Measurements from ENCODE around the gene SACM1L.

- TF ChIP-seq, protein P1, sequence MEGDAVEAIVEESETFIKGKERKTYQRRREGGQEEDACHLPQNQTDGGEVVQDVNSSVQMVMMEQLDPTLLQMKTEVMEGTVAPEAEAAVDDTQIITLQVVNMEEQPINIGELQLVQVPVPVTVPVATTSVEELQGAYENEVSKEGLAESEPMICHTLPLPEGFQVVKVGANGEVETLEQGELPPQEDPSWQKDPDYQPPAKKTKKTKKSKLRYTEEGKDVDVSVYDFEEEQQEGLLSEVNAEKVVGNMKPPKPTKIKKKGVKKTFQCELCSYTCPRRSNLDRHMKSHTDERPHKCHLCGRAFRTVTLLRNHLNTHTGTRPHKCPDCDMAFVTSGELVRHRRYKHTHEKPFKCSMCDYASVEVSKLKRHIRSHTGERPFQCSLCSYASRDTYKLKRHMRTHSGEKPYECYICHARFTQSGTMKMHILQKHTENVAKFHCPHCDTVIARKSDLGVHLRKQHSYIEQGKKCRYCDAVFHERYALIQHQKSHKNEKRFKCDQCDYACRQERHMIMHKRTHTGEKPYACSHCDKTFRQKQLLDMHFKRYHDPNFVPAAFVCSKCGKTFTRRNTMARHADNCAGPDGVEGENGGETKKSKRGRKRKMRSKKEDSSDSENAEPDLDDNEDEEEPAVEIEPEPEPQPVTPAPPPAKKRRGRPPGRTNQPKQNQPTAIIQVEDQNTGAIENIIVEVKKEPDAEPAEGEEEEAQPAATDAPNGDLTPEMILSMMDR (conservative IDR thresholded peaks at IDR 0.05 in 1 of 2, IDR thresholded peaks at IDR 0.05 in 1 of 2; ENCODE audit: extremely low read depth in 1 of 2, insufficient read depth in 1 of 2, low read depth in 1 of 2, low read length in 2 of 2): no peak
- no peak for TF ChIP-seq EZH2 (IDR thresholded peaks at IDR 0.05; ENCODE audit: borderline replicate concordance, low read length)
These were observed 31.3 kb upstream of the SACM1L start for GRCh38 chr3:45657853-45658252.

Data from mammary epithelial cell (primary cell).